Amniotic epithelial cell (primary cell): ENCODE measurements around the gene TP63.
"Not testable (repeated sequence)": the region's sequence is repeated elsewhere in the genome, so short reads cannot be mapped to it uniquely, and the experiment has no call there.

Experiments
- DNase-seq: peaks from one replicate; pipeline ENCODE4 v3.0.0-alpha.2; 2010; ENCODE audit warnings: low read depth

The TP63 gene

DNA sequence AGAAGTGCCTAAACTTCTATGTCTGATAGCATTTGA is at the start of gene TP63:
Gene TP63, plus strand, starts transcription at position 17 of the 36 bp plus-strand sequence. CDS start 127 bp downstream, outside the sequence.
- DNase-seq = no peak

DNA sequence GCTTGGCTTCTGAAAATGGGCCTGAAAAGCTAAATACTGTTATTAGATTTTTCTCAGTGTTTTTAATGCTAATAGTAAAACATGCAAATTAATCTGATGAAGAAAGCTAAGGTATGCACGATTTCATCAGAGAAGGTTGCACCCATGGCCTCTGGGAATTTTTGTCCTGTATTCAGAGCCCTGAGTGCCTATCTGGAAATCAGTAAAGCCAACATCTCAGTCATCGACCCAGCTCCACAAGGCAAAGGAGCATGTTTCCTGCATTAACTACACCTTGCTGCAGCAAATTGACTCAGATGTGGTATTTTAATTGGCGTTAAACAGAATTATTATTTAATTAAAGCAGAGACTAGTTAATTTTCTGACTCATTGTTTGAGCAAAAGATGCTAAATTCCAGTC is 49.0 kb upstream of the TP63 start:
- no peak for DNase-seq

DNA sequence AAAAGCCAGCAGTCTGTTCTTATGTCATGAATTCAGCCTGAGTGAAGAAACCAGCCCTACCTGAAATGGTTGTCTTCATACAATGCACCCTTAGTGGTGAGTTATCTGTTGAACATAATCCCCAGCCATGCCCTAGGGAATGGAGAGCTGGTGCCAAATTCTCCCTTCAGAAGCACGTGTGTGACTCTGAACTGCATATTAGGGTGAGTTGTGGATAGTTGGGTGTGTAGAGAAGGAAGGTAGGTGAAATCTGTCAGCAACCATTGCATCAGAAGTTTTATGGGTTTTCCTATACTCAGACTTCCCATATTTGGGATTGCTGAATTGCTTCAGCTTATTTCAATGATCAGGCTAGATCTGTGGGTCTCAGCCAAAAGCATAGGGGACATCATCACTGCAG is 46.5 kb upstream of the TP63 start:
- no peak for DNase-seq

DNA sequence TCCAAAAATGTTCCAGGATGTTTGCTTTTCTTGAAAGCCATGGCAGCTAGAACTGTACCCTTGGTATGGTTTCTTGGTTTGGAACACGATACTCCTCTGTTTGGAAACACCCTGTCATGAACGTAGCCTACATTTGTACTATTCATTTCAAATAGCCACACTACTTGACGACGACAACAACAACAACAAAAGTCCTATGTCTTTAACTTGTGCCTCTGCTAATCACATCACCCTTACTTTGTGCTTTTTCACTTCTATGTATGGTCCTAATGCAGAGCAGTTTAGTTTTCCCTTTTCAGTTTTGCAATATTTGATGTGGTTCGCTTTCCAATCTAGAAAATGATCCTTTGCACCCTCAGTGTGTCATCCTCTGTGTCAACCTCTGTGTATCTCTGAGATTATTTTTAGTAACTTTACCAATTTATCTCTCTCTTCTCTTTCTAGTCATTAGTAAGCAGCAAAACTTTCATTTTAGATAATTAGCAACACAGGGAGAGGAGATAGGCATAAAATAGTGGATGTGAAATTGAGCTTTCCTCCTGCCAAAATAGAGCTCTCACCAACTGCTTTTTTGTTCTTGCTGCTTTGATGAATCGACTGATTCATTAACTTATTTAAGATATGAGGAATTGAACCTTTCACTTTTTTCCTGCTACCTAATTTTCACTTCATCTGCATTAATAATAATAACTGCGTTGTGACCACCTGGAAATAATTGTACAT is 44.1 kb upstream of the TP63 start:
- DNase-seq = no peak

DNA sequence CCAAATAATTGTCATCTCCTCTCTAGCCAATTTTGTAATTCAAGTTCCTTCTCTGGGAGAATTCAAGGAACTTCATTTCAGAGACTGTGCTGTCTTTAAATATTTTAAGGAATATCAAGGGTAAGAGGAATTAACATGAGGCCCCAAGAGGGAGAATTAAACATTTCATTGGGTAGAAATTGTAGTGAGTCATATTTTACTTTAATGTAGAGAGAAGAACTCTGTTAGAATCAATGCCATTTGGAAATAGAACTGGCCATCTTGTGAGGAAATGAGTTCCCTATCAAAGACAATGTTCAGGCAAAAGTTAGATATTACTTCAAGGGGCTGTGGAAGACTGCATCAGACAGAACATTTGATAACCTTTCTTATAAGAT is 43.5 kb upstream of the TP63 start:
- no peak for DNase-seq

DNA sequence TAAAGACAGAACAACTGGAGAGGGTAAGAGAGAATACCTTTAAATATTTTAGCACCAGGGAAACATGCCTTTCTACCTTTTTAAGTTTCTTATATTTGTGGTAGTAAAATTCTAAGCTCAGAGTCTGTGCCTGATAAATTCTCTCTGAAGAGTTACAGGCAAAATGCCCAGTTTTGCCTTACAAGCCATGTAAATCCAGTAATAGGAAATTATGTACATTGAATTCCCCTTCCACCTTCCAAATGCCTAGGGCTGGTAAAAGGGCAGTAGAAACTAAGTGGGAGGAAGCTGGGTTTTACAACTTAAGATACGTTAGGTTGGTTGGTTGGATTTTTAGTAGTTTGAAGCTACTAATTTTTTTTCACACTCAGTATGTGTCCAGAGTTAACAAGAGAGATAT is 43.1 kb upstream of the TP63 start:
- no peak for DNase-seq

DNA sequence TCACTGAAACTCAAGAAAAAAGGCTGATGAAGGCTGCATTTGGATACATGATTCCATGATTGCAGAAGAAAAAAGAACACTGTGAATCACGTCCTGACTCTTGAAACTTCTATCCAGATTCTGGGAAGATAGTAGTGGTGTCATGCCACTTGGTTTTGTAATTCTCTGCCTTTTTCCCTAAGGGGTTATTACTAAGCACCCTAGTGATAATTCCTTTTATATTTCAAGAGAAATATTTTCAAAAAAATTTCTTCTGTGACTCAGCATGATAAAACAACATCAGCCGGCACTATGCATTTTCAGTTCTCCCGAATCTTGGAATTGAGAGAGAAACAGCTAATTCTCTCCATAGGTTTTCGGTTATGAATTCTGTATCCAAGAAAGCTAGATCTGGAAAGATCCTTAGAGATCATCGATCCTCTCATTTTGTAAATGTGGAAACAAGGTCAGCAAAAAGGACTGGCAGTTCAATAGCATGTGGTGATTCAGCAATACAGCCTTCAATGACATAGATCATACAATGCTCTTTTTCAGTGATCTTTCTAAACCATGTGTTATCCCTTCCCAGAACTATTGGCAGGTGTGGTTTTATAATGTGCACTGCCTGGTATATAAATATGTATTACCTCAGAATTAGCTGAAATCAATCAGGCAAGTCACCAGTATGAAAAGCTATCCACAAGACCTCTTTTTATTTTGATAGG is 42.6 kb upstream of the TP63 start:
- peak; percentile 85 for DNase-seq

DNA sequence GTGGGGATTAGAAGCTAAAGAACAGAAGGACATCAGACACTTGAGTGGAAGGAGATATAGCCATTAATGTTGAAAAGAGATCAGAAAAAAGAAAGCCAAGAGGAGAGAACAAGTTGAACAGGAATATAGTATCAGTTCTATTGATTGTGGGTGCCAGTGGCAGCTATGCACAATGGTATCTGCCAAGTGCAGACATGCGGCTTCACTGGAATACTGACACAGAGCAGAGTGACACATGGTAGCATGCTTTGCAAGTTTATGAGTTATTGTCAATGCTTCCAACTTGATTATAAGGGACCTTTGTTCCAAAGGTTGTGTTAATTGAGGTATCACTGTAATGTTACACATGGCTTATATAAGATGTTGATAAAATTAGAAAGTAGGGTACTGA is 42.0 kb upstream of the TP63 start:
- no peak for DNase-seq

DNA sequence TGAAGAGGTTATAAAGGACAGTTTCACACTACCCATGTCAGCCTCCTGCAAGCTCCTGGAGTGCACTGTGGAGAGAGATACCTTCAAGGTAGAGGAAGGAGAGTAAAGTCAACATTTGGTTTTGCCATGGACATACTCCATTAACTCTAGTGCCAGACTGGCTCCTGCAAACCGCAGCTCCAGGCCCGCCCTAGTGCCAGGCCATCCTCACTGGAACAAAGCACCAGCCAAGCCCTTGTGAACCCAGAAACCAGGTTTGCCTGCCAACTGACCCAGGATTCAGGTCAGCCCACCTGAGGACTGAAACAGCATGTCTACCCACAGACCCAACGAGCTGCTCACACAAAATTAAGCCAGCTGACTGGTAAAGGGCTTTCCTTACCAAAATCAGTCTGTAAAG is 41.0 kb upstream of the TP63 start:
- no peak for DNase-seq

DNA sequence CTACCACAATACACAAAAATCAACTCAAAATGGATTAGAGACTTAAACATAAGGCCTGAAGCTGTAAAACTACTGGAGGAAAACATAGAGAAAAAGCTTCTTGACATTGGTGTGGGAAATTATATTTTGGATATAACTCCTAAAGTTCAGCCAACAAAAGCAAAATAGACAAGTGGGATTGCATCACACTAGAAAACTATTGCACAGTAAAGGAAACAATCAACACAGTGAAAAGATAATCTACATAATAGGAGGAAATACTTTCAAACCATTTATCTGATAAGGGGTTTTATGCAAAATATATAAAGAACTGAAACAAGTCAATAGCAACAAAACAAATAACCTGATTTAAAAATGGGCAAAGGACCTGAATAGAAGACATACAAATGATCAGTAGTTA is 37.6 kb upstream of the TP63 start:
- peak; percentile 17 for DNase-seq

DNA sequence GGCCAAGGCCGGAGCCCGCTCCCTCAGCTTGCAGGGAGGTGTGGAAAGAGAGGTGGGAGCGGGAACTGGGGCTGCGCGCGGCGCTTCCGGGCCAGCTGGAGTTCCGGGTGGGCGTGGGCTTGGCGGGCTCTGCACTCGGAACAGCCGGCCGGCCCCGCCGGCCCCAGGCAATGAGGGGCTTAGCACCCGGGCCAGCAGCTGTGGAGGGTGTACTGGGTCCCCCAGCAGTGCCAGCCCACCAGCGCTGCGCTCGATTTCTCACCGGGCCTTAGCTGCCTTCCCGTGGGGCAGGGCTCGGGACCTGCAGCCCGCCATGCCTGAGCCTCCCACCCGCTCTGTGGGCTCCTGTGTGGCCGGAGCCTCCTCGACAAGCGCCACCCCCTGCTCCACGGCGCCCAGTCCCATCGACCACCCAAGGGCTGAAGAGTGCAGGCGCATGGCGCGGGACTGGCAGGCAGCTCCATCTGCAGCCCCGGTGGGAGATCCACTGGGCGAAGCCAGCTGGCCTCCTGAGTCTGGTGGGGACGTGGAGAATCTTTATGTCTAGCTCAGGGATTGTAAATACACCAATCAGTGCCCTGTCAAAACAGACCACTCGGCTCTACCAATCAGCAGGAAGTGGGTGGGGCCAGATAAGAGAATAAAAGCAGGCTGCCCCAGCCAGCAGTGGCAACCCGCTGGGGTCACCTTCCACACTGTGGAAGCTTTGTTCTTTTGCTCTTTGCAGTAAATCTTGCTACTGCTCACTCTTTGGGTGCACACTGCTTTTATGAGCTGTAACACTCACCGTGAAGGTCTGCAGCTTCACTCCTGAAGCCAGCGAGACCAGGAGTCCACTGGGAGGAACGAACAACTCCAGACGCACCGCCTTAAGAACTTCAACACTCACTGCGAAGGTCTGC is 34.9 kb upstream of the TP63 start:
- not testable (repeated sequence) for DNase-seq

DNA sequence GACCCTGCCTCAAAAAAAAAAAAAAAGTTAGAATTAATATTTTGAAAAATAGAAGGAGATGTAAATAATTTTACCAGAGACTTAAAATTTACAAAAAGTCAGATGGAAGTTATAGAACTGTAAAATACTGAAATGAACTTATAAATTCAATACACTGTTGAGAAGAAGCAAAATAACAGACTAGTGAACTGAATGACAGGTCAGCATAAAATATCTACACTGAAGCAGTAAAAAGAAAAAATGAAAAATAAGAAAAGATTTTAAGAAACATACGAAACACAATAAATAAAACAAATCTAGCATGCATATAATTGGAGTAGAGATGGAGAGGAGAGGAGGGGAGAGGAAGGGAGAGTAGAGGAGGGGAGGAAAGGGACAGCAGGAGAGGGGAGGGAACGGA is 33.3 kb upstream of the TP63 start:
- no peak for DNase-seq

DNA sequence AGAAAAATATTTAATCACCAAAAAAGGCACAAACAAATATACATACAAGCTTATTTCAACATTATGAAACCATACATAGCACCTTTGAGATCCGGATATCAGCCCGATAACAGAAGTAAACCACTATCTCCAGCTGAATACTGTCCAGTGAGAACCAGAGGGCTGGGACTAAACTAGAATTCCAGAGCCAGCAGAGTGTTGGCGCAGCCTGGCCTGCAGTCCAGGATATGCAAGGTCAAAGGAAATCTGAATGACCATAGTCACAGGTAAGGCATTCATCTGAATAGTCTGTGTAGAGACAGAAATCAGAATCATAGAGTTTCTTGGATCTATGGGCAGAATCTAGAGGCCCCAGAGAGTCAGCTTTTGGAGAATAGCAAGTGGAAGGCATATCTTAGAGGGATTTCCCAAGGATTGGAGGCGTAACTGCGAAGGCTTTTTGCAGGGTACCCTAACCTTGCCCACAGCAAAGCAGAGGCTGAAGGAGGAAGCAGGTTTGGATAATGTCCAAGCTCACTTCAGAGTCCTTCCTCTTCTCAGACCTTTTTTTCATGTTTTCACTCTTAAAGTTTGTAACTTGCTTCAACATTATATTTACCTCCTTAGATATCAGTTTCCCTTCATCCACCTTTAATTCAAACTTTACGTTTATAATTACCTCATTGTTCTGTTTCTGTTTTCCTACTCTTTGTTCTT is 32.5 kb upstream of the TP63 start:
- no peak for DNase-seq

DNA sequence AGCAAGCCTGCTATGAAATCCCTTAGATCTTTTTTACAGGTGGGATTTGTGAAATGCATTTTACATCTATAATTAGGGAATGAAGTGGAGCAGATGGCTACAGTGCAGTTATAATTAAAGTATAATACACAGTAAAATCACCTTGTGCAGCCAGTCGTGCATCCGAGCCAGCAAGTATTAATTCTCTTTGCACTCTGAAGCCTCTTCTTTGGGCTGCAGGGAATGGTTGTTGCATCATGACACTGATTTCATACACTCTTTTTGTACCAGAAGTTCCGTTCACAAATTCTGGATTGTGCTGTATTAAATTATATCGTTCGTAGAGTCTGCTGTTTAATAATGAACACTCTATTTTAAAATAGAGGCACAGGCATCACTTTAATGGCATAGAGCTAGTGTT is 28.7 kb upstream of the TP63 start:
- no peak for DNase-seq

DNA sequence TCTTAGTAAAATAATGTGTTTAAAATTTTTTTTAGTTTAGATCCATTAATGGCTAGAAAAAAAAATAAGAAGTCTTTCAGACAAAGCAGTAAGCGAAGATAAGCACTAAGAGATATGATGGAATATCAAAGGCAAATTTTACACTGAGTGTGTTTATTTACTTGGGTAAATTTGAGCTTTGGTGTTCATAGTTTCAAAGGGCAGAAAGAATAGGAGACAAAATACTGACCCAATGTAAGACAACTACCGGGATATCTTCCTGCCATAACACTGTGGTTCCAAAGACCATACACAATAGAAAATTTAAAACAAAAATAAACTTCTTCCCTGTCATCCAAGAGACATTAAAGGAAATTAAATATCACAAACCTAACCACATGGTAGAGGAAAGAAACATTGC is 25.5 kb upstream of the TP63 start:
- no peak for DNase-seq

DNA sequence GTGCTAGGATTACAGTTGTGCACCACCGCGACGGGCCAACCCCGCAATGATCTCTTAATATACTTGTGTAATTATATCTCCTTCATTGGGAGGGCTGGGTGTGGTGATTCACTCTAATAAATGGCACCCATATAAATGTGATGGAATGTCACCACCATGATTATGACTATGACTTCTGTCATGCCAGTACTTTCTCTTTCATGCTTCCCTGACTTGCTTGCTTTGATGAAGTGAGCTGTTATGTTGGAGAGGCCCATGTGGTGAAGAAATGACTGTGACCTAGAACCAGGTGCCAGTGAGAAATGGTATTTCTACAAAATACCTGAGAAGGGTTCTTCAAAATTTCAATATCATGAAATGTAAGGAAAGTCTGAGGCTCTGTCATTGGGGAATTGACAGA is 24.4 kb upstream of the TP63 start:
- DNase-seq = no peak

DNA sequence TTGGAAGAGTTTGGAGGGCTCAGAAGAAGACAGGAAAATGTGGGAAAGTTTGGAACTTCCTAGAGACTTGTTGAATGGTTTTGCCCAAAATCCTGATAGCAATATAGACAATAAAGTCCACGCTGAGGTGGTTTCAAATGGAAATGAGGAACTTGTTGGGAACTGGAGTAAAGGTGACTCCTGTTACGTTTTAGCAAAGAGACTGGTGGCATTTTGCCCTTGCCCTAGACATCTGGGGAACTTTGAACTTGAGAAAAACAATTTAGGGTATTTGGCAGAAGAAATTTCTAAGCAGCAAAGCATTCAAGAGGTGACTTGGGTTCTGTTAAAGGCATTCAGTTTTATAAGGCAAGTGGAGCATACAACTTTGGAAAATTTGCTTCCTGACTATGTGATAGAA is 18.5 kb upstream of the TP63 start:
- not testable (repeated sequence) for DNase-seq

DNA sequence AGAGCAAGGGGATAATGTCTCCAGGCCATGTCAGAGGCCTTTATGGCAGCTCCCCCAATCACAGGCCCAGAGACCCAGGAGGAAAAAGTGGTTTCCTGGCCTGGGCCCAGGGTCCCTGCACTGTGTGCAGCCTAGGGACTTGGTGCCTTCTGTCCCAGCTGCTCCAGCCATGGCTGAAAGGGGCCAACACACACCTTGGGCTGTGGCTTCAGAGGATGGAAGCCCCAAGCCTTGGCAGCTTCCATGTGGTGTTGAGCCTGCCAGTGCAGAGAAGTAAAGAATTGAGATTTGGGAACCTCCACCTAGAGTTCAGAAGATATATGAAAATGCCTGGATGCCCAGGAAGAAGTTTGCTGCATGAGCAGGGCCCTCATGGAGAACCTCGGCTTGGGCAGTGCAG is 18.1 kb upstream of the TP63 start:
- no peak for DNase-seq

DNA sequence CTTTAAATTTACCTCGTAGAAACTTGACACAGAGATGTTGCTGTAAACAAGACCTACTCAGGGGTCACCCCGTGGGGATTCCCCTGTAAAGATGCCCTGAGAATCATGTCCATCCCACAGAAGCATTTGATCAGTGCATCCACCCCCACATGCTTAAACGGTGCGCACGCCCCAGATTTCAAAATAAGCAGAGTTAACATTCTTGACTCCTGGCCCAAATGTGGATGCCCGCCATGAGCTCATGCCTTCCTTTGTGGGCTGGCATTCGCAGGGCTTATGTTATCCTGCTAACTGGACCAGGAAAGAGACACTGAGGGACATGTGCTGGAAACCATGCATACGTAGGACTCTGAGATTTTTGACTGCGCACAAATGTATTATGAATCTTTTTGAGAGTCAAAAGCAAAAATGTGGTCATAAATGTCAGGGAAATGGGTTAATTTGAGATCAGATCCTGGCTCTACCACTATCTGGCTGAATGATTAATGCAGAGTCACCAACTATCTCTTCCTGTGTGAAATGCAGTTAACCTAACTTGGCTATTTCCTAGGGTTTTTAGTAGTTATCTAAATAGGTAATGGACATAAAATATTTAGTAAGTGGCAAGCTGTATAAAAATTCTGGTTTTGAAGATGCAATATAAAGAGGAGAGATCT is 9.1 kb upstream of the TP63 start:
- no peak for DNase-seq

DNA sequence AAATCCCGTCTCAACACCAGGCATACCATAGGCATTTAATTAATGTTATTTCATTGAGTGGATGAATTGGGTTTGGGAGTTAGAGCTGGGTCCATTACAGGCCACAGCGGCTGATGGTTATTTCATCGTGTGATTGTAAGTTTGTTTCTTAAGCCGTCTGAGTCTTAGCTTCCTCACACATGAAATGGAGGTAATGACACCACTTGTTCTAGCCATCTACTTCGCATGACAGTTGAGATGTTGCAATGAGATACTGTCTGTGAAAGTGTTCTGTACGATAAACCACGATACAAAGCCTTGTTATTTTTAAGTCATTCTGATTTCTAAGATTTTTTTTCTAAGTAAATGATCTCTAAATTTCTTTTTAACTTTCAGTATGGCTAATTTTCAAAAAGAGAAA is 8.6 kb upstream of the TP63 start:
- DNase-seq = no peak

DNA sequence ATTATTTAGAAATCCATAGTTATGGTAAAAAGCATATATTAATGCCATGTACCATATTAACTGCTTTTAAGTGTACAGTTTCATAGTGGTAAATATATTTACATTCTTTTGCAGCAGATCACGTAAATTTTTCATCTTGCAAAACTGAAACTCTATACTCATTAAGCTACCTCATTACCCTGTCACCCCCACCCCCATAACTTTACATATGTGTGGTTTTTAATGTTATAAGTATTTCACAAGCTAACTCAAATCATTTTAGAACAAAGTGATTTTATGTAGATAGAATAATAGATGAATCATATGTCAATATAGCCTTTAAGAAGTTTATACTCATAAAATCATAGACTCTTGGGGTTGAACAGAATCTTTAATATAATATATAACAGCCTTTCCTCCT is 7.1 kb upstream of the TP63 start:
- DNase-seq = no peak

DNA sequence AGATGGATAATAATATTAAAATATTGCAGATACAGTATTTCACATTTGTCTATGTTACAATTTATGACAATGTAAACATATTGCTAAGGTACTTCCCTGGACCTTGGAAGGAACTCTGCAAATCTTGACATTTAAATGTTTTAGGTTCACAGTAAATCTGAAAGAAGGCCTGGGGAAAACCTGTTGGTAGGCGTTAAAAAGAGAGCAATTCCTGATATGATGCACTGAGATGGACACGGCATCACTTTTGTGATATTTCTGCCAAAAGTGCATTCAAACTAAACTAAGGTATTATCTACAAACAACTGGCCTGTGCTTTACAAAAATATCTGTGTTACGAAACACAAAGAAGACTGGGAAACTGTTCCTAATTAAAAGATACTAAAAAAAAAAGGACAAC is 6.1 kb upstream of the TP63 start:
- no peak for DNase-seq

DNA sequence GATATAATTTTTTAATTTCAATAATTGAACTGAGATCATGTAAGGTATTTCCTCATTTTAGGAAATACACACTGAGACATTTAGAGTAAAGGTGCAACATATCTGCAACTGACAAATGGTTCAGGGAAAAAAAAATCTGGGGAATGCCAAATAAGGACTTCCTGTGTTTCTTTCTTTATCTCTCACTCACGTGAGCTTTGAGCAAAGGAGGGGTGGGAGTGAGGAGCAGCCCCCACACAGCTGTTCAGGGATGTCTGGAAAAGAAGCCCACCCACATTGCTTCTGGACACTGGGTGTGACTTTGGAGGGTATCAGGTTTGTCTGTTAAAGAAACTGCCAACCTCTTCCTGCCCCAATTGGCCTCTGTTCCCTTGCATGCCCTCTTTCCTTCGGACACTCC is 5.6 kb upstream of the TP63 start:
- DNase-seq = no peak
